Measurements from ENCODE around the gene KLHDC7A. TPM values are rescaled to one million over a fixed set of nuclear protein-coding genes. Genes with fewer than 3 reads are reported as not detected.

KLHDC7A gene
- total and polyA plus RNA-seq, 10 of the 15 experiments (the other 5 are each of a cell fraction or from before 2014, with no cell fraction given) = not detected

GRCh38 chr1:18474559-18475175 lies 6.1 kb upstream of the KLHDC7A start (continued):
- TF ChIP-seq E2F8 (IDR thresholded peaks at IDR 0.05; ENCODE audit: low read depth, partially characterized antibody) = no peak

GRCh38 chr1:18475234-18475905 lies 5.4 kb upstream of the KLHDC7A start:
- ChIA-PET POLR2A (no interaction called here), RAD21 (ENCODE audit: unreplicated experiment) (no interaction called here), CTCF (interaction anchor here (1.7 kb wide), 1 partner anchor 106 kb away, joined by 3 read pairs; no protein-coding TSS in a partner anchor), SMC1A (ENCODE audit: uncharacterized antibody, unreplicated experiment) (interaction anchor here (0.6 kb wide), 1 partner anchor 78 kb away, joined by 4 read pairs; no protein-coding TSS in a partner anchor)
- no peak overlapping the region for H3K4me3 ChIP-seq
- no peaks in the 10 kb centered on the region for H3K9me3 ChIP-seq (replicated peaks; ENCODE audit: control insufficient read depth, insufficient read depth, low read length)
- 51% methylated on average over 10 of the region's 10 CpGs for WGBS (ENCODE audit: insufficient coverage, insufficient replicate concordance, low lambda C conversion rate, missing lambda C conversion rate)
- no peak overlapping the region for H3K27ac ChIP-seq (ENCODE audit: control insufficient read depth, insufficient read depth)
- intact Hi-C loops (cut with micrococcal nuclease; ENCODE audit: unreplicated experiment) = no loop called here
- DNase-seq (ENCODE audit: low read depth, low spot score) = no peak
- no peaks in the 10 kb centered on the region for H3K36me3 ChIP-seq (ENCODE audit: control insufficient read depth in 2 of 2, insufficient read depth in 2 of 2, low read length in 1 of 2)
- H3K4me1 ChIP-seq (ENCODE audit: control insufficient read depth, insufficient read depth, low read length) = no peaks in the 10 kb centered on the region
- TF ChIP-seq ZNF24 (IDR thresholded peaks at IDR 0.05) (no peak), ETV6 (conservative IDR thresholded peaks at IDR 0.05 in 1 of 2, IDR thresholded peaks at IDR 0.05 in 1 of 2; ENCODE audit: borderline replicate concordance in 1 of 2, low read depth in 1 of 2) (no peak), CREB1 (IDR thresholded peaks at IDR 0.05; ENCODE audit: low read depth) (no peak), ZBTB33 (IDR thresholded peaks at IDR 0.05) (no peak), RB1 (IDR thresholded peaks at IDR 0.05; ENCODE audit: borderline replicate concordance) (no peak), TBL1XR1 (IDR thresholded peaks at IDR 0.05; ENCODE audit: low read depth, low read length) (no peak), ATF2 (IDR thresholded peaks at IDR 0.05; ENCODE audit: low read length) (no peak), IRF5 (IDR thresholded peaks at IDR 0.05; ENCODE audit: borderline replicate concordance) (no peak), CREM (IDR thresholded peaks at IDR 0.05; ENCODE audit: low read depth) (no peak), YBX1 (IDR thresholded peaks at IDR 0.05) (no peak), IKZF2 (IDR thresholded peaks at IDR 0.05) (no peak), JUND (IDR thresholded peaks at IDR 0.05; ENCODE audit: low read depth, low read length) (no peak), RUNX3 (IDR thresholded peaks at IDR 0.05; ENCODE audit: low read length) (no peak), NRF1 (conservative IDR thresholded peaks at IDR 0.05; ENCODE audit: low read depth, low read length) (no peak)
- H2AFZ ChIP-seq (ENCODE audit: control insufficient read depth, low read depth, low read length) = no peak overlapping the region
- FAIRE-seq = no peak
- H3K79me2 ChIP-seq (ENCODE audit: control insufficient read depth, insufficient read depth, low read length) = no peaks in the 10 kb centered on the region
- ATAC-seq = no peak
- no peak overlapping the region for H3K4me2 ChIP-seq (ENCODE audit: control insufficient read depth, insufficient read depth)
- no peaks in the 10 kb centered on the region; a peak in 1 of 4 replicates for H3K27me3 ChIP-seq (replicated peaks in 1 of 2; ENCODE audit: control insufficient read depth in 2 of 2, insufficient read depth in 2 of 2, low read length in 1 of 2)
- no peaks in the 10 kb centered on the region for H4K20me1 ChIP-seq (ENCODE audit: control insufficient read depth, insufficient read depth)
- no TSS peak for BruUV-seq (replicated peaks)
- in situ Hi-C loops (cut with MboI) = no loop called here
- H3K9ac ChIP-seq (ENCODE audit: control insufficient read depth, insufficient read depth, low read length) = no peak overlapping the region

All from GM12878 (cell line).